Right atrium auricular region (tissue), 2 donors: ENCODE data around the gene CYTH1. TPM values are rescaled to one million over a fixed set of nuclear protein-coding genes. Genes with fewer than 3 reads are reported as not detected.

Source experiments
- DNase-seq: peaks from one replicate; pipeline ENCODE4 v3.0.0-alpha.2; 2019; ENCODE audit warnings: low spot score
- H3K27ac ChIP-seq, 2 donors: fragments of 200-600 bp; sonication (generic); 1 replicate in 1 of 2; 2 replicates in 1 of 2; pipeline ENCODE4 v1.5.1; 2016 to 2019
- H3K27me3 ChIP-seq, 2 donors: fragments of 200-600 bp; sonication (generic); one replicate each; pipeline versions ENCODE4 v1.5.1 to v1.6.0; 2017 to 2019
- H3K36me3 ChIP-seq: fragments of 200-600 bp; sonication (generic); one replicate; pipeline ENCODE4 v1.5.1; 2016
- H3K4me1 ChIP-seq, 2 donors: fragments of 200-600 bp; sonication (generic); one replicate each; pipeline versions ENCODE4 v1.5.1 to v1.6.0; 2017 to 2019
- H3K4me3 ChIP-seq, 2 donors: fragments of 200-600 bp; sonication (generic); 1 replicate in 1 of 2; 2 replicates in 1 of 2; pipeline ENCODE4 v1.5.1; 2017 to 2019; ENCODE audit warnings: mild to moderate bottlenecking in 1 of 2, moderate library complexity in 1 of 2
- H3K9me3 ChIP-seq, 2 donors: fragments of 200-600 bp; sonication (generic); one replicate each; pipeline ENCODE4 v1.5.1; 2019
- CTCF ChIP-seq, 2 donors: fragments of 200-600 bp; sonication (generic); IDR thresholded peaks; one replicate each; pipeline ENCODE4 v1.5.1; 2019; ENCODE audit warnings: antibody characterized with exemption in 2 of 2
- total RNA-seq, 2 donors: library from RNA; depleted of rRNA; stranded (reverse); fragments of >200 nt; gene quantifications; one replicate each; pipeline ENCODE4 v1.1.0, GENCODE V29; 2016

Gene CYTH1
- total RNA-seq, 2 donors from 2014 or later = 23.8 to 31.0 TPM

GRCh38 chr17:78747488-78747887 lies 34.6 kb downstream of the CYTH1 start:
- no peak for TF ChIP-seq CTCF (IDR thresholded peaks at IDR 0.05)
- peaks cover 0 to 33% of the 10 kb centered on the region in 2 donors for H3K4me1 ChIP-seq
- DNase-seq = no peak
- H3K9me3 ChIP-seq = no peaks in the 10 kb centered on the region
- H3K27ac ChIP-seq = peak overlapping the region; percentile 36 to 46
- H3K4me3 ChIP-seq = no peak overlapping the region
- no peaks in the 10 kb centered on the region for H3K36me3 ChIP-seq
- H3K27me3 ChIP-seq = no peaks in the 10 kb centered on the region

GRCh38 chr17:78746949-78747269 lies 35.2 kb downstream of the CYTH1 start:
- H3K27ac ChIP-seq = peak overlapping the region; percentile 36 to 46
- no peak for TF ChIP-seq CTCF (IDR thresholded peaks at IDR 0.05)
- no peak for DNase-seq
- no peaks in the 10 kb centered on the region for H3K36me3 ChIP-seq
- no peak overlapping the region for H3K4me3 ChIP-seq
- H3K9me3 ChIP-seq = no peaks in the 10 kb centered on the region
- H3K27me3 ChIP-seq = no peaks in the 10 kb centered on the region
- H3K4me1 ChIP-seq = peaks cover 0 to 34% of the 10 kb centered on the region in 2 donors

GRCh38 chr17:78746263-78746948 lies 35.7 kb downstream of the CYTH1 start:
- Histone ChIP-seq H3K9me3 (no peaks in the 10 kb centered on the region), H3K36me3 (no peaks in the 10 kb centered on the region), H3K4me1 (peaks cover 0 to 39% of the 10 kb centered on the region in 2 donors), H3K27ac (peak overlapping the region in 1 of 2 donors; percentile 46), H3K4me3 (no peak overlapping the region), H3K27me3 (no peaks in the 10 kb centered on the region)
- TF ChIP-seq CTCF (IDR thresholded peaks at IDR 0.05) = no peak
- DNase-seq = no peak

- TF ChIP-seq CTCF (IDR thresholded peaks at IDR 0.05) = peak; percentile 47 to 76
- Histone ChIP-seq H3K4me3 (no peak overlapping the region), H3K27me3 (no peaks in the 10 kb centered on the region), H3K27ac (peak overlapping the region in 1 of 2 donors; percentile 15), H3K9me3 (no peaks in the 10 kb centered on the region), H3K36me3 (no peaks in the 10 kb centered on the region), H3K4me1 (peaks cover 0 to 39% of the 10 kb centered on the region in 2 donors)
- DNase-seq = no peak
These were observed 36.5 kb downstream of the CYTH1 start for GRCh38 chr17:78745407-78746088.

GRCh38 chr17:78742901-78743300 lies 39.2 kb downstream of the CYTH1 start:
- Histone ChIP-seq H3K4me3 (no peak overlapping the region), H3K27me3 (no peaks in the 10 kb centered on the region), H3K27ac (no peak overlapping the region), H3K9me3 (no peaks in the 10 kb centered on the region), H3K4me1 (peaks cover 0 to 48% of the 10 kb centered on the region in 2 donors), H3K36me3 (no peaks in the 10 kb centered on the region)
- DNase-seq = no peak
- no peak for TF ChIP-seq CTCF (IDR thresholded peaks at IDR 0.05)
